GM10847 (cell line): ENCODE data around the gene RCAN2.

ENCODE experiments used
- POLR2A ChIP-seq: IDR thresholded peaks from 2 replicates; pipeline ENCODE4 v1.6.1; 2011; ENCODE audit not compliant: insufficient read length; ENCODE audit errors: extremely low read depth

RCAN2 gene

DNA sequence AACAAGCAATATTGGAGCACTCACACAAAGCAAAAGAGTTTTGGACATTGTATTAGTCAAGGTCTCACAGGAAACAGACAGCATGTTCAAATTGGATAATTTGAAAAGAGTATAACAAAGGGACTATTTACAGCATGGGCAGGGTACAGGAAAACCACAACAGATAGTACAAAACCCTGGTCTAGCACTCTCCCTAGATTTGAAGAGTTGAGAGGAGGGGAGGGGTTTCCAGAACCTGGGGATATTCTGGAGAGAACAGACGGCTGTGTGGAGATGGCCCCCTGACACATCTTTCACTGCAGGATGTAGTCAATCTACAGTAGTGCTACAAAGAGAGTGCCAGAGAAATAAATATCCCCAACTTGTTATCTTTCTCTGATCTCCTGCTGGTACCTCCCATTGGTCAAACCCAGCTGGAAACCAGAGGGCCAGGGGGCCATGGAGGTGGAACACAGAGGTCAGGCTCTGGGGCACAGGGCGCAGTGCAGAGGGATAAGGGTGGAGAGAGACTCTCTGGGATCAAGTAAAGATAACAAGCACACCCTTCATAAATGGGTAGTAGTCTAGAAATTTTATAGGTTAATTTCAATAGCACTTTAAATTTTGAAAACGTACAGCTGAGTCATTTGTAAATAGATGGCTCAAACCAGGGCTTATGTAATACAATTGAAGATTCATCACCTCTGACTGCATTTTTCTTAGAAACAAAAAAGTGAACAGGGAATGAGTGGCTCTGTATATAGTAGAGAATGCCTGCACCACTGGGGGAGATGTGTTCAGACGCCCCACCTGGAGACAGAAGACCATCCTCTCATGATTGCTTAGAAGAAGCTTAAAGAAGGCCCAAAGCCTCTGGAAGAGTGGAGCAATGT, 25.7 kb downstream of the RCAN2 start:
- no peak for TF ChIP-seq POLR2A

GRCh38 chr6:46456297-46456696, 35.0 kb downstream of the RCAN2 start:
- no peak for TF ChIP-seq POLR2A

- TF ChIP-seq POLR2A: no peak
These were observed 36.6 kb downstream of the RCAN2 start for GRCh38 chr6:46454691-46455090.

DNA sequence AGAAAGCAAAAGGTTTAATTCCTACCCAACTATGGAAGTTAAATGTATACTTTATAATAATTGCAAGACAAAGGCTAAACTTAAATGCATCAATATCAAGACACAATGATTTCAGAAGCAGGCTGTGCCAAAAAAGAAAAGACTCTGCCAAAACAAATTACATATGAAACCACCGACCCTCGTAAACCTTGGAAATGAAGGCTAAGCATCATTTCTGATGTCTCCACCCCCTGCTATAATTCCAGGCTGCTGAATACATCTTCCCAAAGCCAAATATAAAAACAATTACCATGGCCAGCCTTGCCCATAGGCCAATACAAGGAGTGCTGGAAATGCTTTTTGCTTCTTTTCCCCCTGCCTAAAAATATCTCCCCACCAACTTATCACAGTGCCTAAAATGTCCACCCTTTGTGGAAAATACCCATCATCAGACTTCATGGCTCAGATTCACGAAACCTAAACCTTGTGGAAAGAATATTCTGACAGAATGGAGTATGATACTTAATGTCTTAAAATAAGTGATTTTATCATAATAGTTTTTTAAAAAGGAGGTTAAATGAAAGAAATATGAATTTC, 37.4 kb downstream of the RCAN2 start:
- no peak for TF ChIP-seq POLR2A

DNA sequence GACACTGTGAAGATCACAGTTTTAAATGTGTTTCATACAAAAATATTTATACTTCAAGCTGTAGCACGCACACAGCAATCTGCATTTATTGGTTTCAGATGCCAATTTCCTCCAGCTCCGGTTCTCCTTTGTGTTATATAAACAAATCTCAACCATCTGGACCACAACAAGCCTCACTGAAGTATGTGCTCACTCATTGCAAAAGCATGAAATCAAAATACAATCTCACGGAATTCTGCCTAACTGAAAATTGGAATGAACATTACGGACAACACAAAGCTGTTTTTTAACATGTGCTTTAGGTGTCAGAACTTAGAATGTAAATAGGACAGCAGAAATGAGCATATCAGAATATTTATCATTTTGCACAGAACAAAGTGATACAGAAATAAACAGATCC, 38.0 kb downstream of the RCAN2 start:
- no peak for TF ChIP-seq POLR2A

DNA sequence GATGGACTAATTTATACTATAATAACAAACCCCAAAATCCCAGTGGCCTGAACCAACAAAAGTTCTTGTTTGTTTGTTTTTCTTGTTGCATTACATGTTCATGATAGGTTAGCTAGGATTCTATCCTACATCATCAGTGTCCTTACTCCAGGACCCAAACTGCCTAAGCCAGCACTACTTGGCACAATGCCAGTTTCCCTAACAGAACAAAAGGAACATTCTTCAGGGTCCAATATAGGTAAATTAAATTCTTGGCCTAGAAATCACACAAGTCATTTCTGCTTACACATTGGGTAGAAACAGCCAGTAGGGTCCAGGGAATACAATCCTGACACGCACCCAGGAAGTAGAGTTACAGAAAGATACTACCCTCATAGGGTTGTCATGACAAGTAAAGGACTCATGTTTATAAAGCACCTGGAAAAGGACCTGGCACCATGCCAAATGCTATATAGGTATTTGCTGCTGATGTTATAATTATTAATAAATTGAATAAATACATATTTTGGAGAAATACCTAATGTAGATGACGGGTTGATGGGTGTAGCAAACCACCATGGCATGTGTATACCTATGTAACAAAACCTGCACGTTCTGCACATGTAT, 38.8 kb downstream of the RCAN2 start:
- TF ChIP-seq POLR2A: no peak

- no peak for TF ChIP-seq POLR2A
These were observed 39.9 kb downstream of the RCAN2 start for GRCh38 chr6:46451343-46451742.

- no peak for TF ChIP-seq POLR2A
These were observed 46.3 kb downstream of the RCAN2 start for GRCh38 chr6:46444772-46445454.

DNA sequence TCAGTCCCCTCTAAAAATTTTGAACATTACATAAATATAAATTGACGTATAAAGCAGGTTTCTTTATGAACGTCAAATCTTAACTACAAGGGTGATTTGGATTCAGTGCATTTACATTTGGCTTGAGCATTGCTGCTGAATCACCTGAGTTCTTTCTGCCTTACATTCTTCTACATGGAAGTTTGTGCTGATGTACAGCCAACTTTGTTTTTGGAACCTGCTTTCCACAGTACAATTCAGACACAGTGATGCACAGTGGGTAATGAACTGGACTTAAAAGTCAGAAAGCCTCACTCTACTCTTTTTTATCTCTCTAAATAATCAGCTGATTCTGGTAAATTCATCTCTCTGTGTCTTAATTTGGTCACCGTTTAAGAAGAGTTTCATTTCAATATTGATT, 47.6 kb downstream of the RCAN2 start:
- no peak for TF ChIP-seq POLR2A

GRCh38 chr6:46440641-46441040, 50.6 kb downstream of the RCAN2 start:
- no peak for TF ChIP-seq POLR2A

DNA sequence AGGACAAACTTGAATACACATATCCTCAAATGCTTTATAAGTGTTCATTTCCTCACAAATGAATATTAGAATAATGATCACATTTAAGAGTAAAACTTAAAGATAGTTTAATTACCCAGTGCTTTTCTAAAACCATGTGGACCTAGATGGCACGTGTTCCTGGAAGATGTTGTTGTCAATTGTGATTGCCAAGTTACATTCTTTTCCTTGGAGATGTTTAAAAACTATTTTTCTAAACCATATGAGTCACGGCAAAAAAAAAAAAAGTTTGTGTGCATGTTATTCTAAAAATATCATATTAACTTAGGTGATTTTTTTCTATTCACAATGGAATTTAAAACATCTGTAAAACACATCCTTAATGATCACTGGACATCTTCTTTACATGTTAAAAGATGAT, 51.1 kb downstream of the RCAN2 start:
- TF ChIP-seq POLR2A: no peak

DNA sequence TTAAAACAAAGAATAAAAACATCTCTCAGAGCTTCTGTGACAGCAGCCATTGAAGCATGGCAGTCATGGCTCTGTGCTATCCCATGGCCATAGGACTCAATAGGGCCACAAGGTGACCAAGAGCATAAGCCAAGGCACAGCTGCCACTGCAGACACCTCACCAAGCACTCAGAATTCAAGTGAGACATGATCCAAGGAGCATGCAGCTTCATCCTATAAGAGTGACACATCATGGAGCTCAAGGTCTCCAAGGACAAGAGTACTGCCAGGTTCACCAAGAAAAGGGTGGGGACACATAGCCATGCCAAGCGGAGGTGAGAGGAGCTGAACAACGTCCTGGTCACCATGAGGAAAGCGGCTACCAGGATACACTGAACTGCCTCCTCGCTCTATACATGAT, 53.0 kb downstream of the RCAN2 start:
- TF ChIP-seq POLR2A: no peak

GRCh38 chr6:46437671-46438221, 53.5 kb downstream of the RCAN2 start:
- TF ChIP-seq POLR2A: no peak

DNA sequence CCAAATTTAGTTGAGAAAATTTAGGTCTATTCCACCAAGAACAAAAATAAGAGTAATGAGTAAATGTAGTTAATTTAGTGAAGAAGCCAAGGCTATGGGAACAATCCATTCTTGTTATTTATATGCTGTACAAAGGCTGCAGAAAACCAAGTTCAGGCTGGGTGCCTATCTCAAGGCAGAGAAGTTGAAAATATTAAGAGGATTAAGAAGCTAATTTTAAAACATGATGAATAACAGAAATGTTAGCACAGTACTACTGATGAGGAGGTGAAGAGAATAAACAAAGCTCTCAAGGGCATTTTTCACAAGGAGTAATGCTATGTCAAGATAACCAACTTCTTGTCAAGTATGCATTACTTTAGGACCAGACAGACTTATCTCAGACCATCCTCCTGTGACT, 68.6 kb downstream of the RCAN2 start:
- no peak for TF ChIP-seq POLR2A

GRCh38 chr6:46421939-46422338, 69.3 kb downstream of the RCAN2 start:
- TF ChIP-seq POLR2A: no peak
